NCI-H69 (cell line): ENCODE data around the gene MCM3AP.
"Not testable (repeated sequence)": the region's sequence is repeated elsewhere in the genome, so short reads cannot be mapped to it uniquely, and the experiment has no call there.

Experiments used
- DNase-seq: peaks from one replicate; lab custom pipeline; 2025; lab: John Stamatoyannopoulos, UW

The MCM3AP gene

GRCh38 chr21:46311568-46311967, 26.2 kb upstream of the MCM3AP start:
- DNase-seq: no peak

- not testable (repeated sequence) for DNase-seq
These were observed 24.8 kb upstream of the MCM3AP start for GRCh38 chr21:46310260-46310659.

GRCh38 chr21:46308431-46308830, 23.0 kb upstream of the MCM3AP start:
- no peak for DNase-seq

- DNase-seq: no peak
These were observed 22.2 kb upstream of the MCM3AP start for GRCh38 chr21:46307625-46308024.

GRCh38 chr21:46304955-46305354, 19.5 kb upstream of the MCM3AP start:
- no peak for DNase-seq

- DNase-seq: no peak
These were observed 19.0 kb upstream of the MCM3AP start for GRCh38 chr21:46304437-46304836.

GRCh38 chr21:46301759-46302158, 16.3 kb upstream of the MCM3AP start:
- no peak for DNase-seq

GRCh38 chr21:46299167-46299566, 13.8 kb upstream of the MCM3AP start:
- DNase-seq: no peak

- peak; percentile 12 for DNase-seq
These were observed 12.2 kb upstream of the MCM3AP start for GRCh38 chr21:46297338-46298271.

- DNase-seq: no peak
These were observed 10.8 kb upstream of the MCM3AP start for GRCh38 chr21:46295996-46296752.

GRCh38 chr21:46295177-46295770, 9.9 kb upstream of the MCM3AP start:
- peak; percentile 69 for DNase-seq

- peak; percentile 24 for DNase-seq
These were observed 9.3 kb upstream of the MCM3AP start for GRCh38 chr21:46294647-46295176.

- DNase-seq: no peak
These were observed 6.2 kb upstream of the MCM3AP start for GRCh38 chr21:46291561-46291960.

GRCh38 chr21:46289655-46290179, 4.3 kb upstream of the MCM3AP start:
- DNase-seq: no peak

- no peak for DNase-seq
These were observed 2.1 kb upstream of the MCM3AP start for GRCh38 chr21:46287541-46287940.

- peak; percentile 37 for DNase-seq
These were observed 1.2 kb upstream of the MCM3AP start for GRCh38 chr21:46286648-46287002.

- DNase-seq: peak; percentile 89
These were observed 593 bp upstream of the MCM3AP start, which contains the start of gene YBEY for GRCh38 chr21:46285761-46286647. YBEY (plus strand) TSS chr21:46286342; CDS start chr21:46286914, 572 bp downstream.

- DNase-seq: no peak
These were observed 678 bp downstream of the MCM3AP start for GRCh38 chr21:46284733-46285132.

GRCh38 chr21:46284077-46284644, 1.2 kb downstream of the MCM3AP start:
- DNase-seq: no peak

GRCh38 chr21:46274797-46275390, 10.5 kb downstream of the MCM3AP start:
- DNase-seq: no peak
